Activated naive CD4-positive, alpha-beta T cell treated with anti-CD3 and anti-CD28 coated beads, Interleukin-2, amount 50 U/mL, for 72 hours (primary cell): Measurements from ENCODE around the gene DAPL1. TPM values are rescaled to one million over a fixed set of nuclear protein-coding genes. Genes with fewer than 3 reads are reported as not detected.

Experiments
- ATAC-seq, 2 donors: fragments of 150-1000 bp; cut with Tn5 transposase; 2 replicates each; pipeline ENCODE4 v1.10.0; 2021; ENCODE audit warnings: mild to moderate bottlenecking in 2 of 2, moderate library complexity in 2 of 2
- DNase-seq, 2 donors: peaks; one replicate each; pipeline ENCODE4 v3.0.0; 2021 to 2022; ENCODE audit warnings: low spot score in 2 of 2
- H3K27ac Mint-ChIP-seq, 2 donors: one replicate each; pipeline ENCODE4 v1.8.0; 2022; ENCODE audit warnings: mild to moderate bottlenecking in 2 of 2, mixed read lengths in 2 of 2
- H3K36me3 Mint-ChIP-seq, 2 donors: one replicate each; pipeline ENCODE4 v1.8.0; 2022; ENCODE audit warnings: mixed read lengths in 2 of 2
- H3K9me3 Mint-ChIP-seq, 2 donors: one replicate each; pipeline ENCODE4 v1.8.0; 2022; ENCODE audit warnings: mixed read lengths in 2 of 2
- total RNA-seq, 2 donors: library from RNA; stranded (reverse); gene quantifications; one replicate each; pipeline ENCODE4 v1.2.3, GENCODE V29; 2022

The DAPL1 gene
- total RNA-seq, 2 donors from 2014 or later = not detected

- no peak overlapping the region for H3K27ac Mint-ChIP-seq
- ATAC-seq (no peak), DNase-seq (no peak)
- H3K36me3 Mint-ChIP-seq = no peaks in the 10 kb centered on the region
- H3K9me3 Mint-ChIP-seq = no peaks in the 10 kb centered on the region
Measured at GRCh38 chr2:158805255-158805654, 10.1 kb downstream of the DAPL1 start.

- Mint-ChIP-seq H3K9me3 (no peaks in the 10 kb centered on the region), H3K27ac (no peak overlapping the region), H3K36me3 (no peaks in the 10 kb centered on the region)
- DNase-seq (no peak), ATAC-seq (no peak)
Measured at GRCh38 chr2:158805936-158806335, 10.8 kb downstream of the DAPL1 start.

GRCh38 chr2:158806941-158807340 is 11.8 kb downstream of the DAPL1 start:
- DNase-seq (no peak), ATAC-seq (no peak)
- no peaks in the 10 kb centered on the region for H3K36me3 Mint-ChIP-seq
- no peaks in the 10 kb centered on the region for H3K9me3 Mint-ChIP-seq
- no peak overlapping the region for H3K27ac Mint-ChIP-seq

GRCh38 chr2:158808426-158808825 is 13.3 kb downstream of the DAPL1 start:
- no peak for DNase-seq
- no peaks in the 10 kb centered on the region for H3K36me3 Mint-ChIP-seq
- ATAC-seq = no peak
- no peak overlapping the region for H3K27ac Mint-ChIP-seq
- no peaks in the 10 kb centered on the region for H3K9me3 Mint-ChIP-seq

- H3K9me3 Mint-ChIP-seq = no peaks in the 10 kb centered on the region
- ATAC-seq = peak in 1 of 2 donors; percentile 43
Measured at GRCh38 chr2:158809816-158810215, 14.7 kb downstream of the DAPL1 start.

GRCh38 chr2:158810731-158811460 is 15.8 kb downstream of the DAPL1 start:
- no peak for ATAC-seq
- H3K27ac Mint-ChIP-seq = no peak overlapping the region
- no peaks in the 10 kb centered on the region for H3K9me3 Mint-ChIP-seq
- no peaks in the 10 kb centered on the region for H3K36me3 Mint-ChIP-seq
- no peak for DNase-seq

More at GRCh38 chr2:158809816-158810215, 14.7 kb downstream of the DAPL1 start:
- H3K36me3 Mint-ChIP-seq = no peaks in the 10 kb centered on the region
- no peak overlapping the region for H3K27ac Mint-ChIP-seq
- DNase-seq = no peak

- ATAC-seq (no peak), DNase-seq (no peak)
- Mint-ChIP-seq H3K36me3 (peaks cover 0 to 8% of the 10 kb centered on the region in 2 donors), H3K9me3 (peaks cover 6 to 8% of the 10 kb centered on the region in 2 donors), H3K27ac (no peak overlapping the region)
Measured at GRCh38 chr2:158815166-158815565, 20.0 kb downstream of the DAPL1 start.

- Mint-ChIP-seq H3K9me3 (peaks cover 6 to 8% of the 10 kb centered on the region in 2 donors), H3K27ac (no peak overlapping the region)
- no peak for ATAC-seq
Measured at GRCh38 chr2:158815658-158816057, 20.5 kb downstream of the DAPL1 start.

GRCh38 chr2:158817588-158817987 is 22.5 kb downstream of the DAPL1 start:
- DNase-seq (no peak), ATAC-seq (no peak)
- Mint-ChIP-seq H3K36me3 (peaks cover 0 to 8% of the 10 kb centered on the region in 2 donors), H3K9me3 (peaks cover 6 to 8% of the 10 kb centered on the region in 2 donors), H3K27ac (no peak overlapping the region)

More at GRCh38 chr2:158815658-158816057, 20.5 kb downstream of the DAPL1 start:
- DNase-seq = no peak
- H3K36me3 Mint-ChIP-seq = peaks cover 0 to 8% of the 10 kb centered on the region in 2 donors

- no peak for ATAC-seq
- Mint-ChIP-seq H3K9me3 (peaks cover 6 to 8% of the 10 kb centered on the region in 2 donors), H3K36me3 (peaks cover 0 to 8% of the 10 kb centered on the region in 2 donors), H3K27ac (no peak overlapping the region)
- no peak for DNase-seq
Measured at GRCh38 chr2:158818511-158818910, 23.4 kb downstream of the DAPL1 start.

GRCh38 chr2:158822193-158822592 is 27.1 kb downstream of the DAPL1 start:
- DNase-seq (no peak), ATAC-seq (no peak)
- no peak overlapping the region for H3K27ac Mint-ChIP-seq
- H3K36me3 Mint-ChIP-seq = peaks cover 0 to 4% of the 10 kb centered on the region in 2 donors
- H3K9me3 Mint-ChIP-seq = peaks cover 3 to 4% of the 10 kb centered on the region in 2 donors

- Mint-ChIP-seq H3K9me3 (no peaks in the 10 kb centered on the region), H3K36me3 (no peaks in the 10 kb centered on the region), H3K27ac (no peak overlapping the region)
- ATAC-seq (no peak), DNase-seq (no peak)
Measured at GRCh38 chr2:158823486-158824237, 28.5 kb downstream of the DAPL1 start.

GRCh38 chr2:158825021-158825420 is 29.9 kb downstream of the DAPL1 start:
- no peaks in the 10 kb centered on the region for H3K9me3 Mint-ChIP-seq
- H3K36me3 Mint-ChIP-seq = no peaks in the 10 kb centered on the region
- ATAC-seq = no peak
- DNase-seq = no peak
- no peak overlapping the region for H3K27ac Mint-ChIP-seq

- ATAC-seq (no peak), DNase-seq (no peak)
- H3K36me3 Mint-ChIP-seq = no peaks in the 10 kb centered on the region
- no peak overlapping the region for H3K27ac Mint-ChIP-seq
- H3K9me3 Mint-ChIP-seq = no peaks in the 10 kb centered on the region
Measured at GRCh38 chr2:158826965-158827364, 31.8 kb downstream of the DAPL1 start.

- Mint-ChIP-seq H3K27ac (no peak overlapping the region), H3K36me3 (no peaks in the 10 kb centered on the region), H3K9me3 (no peaks in the 10 kb centered on the region)
- ATAC-seq (no peak), DNase-seq (no peak)
Measured at GRCh38 chr2:158828378-158829164, 33.5 kb downstream of the DAPL1 start.

GRCh38 chr2:158829167-158829566 is 34.0 kb downstream of the DAPL1 start:
- Mint-ChIP-seq H3K9me3 (no peaks in the 10 kb centered on the region), H3K36me3 (no peaks in the 10 kb centered on the region), H3K27ac (no peak overlapping the region)
- DNase-seq (no peak), ATAC-seq (no peak)

GRCh38 chr2:158830201-158830600 is 35.1 kb downstream of the DAPL1 start:
- Mint-ChIP-seq H3K9me3 (no peaks in the 10 kb centered on the region), H3K27ac (no peak overlapping the region), H3K36me3 (no peaks in the 10 kb centered on the region)
- no peak for ATAC-seq
- DNase-seq = no peak
